Neural progenitor cell (in vitro differentiated cells): ENCODE results near the gene AHRR.

Source experiments
- EZH2 ChIP-seq: fragments of 200-600 bp; sonication (generic); IDR thresholded peaks from 2 replicates; pipeline ENCODE4 v1.6.1; 2017; ENCODE audit warnings: antibody characterized with exemption, mild to moderate bottlenecking, moderate library complexity
- EZH2phosphoT487 ChIP-seq: fragments of 200-600 bp; sonication (generic); IDR thresholded peaks from 2 replicates; pipeline ENCODE4 v1.6.1; 2017; ENCODE audit warnings: antibody characterized with exemption
- TF ChIP-seq, protein P1 (sequence below): fragments of 200-600 bp; sonication (generic); IDR thresholded peaks from 2 replicates; pipeline ENCODE4 v1.5.1; 2017; ENCODE audit warnings: antibody characterized with exemption, mild to moderate bottlenecking

DNA sequence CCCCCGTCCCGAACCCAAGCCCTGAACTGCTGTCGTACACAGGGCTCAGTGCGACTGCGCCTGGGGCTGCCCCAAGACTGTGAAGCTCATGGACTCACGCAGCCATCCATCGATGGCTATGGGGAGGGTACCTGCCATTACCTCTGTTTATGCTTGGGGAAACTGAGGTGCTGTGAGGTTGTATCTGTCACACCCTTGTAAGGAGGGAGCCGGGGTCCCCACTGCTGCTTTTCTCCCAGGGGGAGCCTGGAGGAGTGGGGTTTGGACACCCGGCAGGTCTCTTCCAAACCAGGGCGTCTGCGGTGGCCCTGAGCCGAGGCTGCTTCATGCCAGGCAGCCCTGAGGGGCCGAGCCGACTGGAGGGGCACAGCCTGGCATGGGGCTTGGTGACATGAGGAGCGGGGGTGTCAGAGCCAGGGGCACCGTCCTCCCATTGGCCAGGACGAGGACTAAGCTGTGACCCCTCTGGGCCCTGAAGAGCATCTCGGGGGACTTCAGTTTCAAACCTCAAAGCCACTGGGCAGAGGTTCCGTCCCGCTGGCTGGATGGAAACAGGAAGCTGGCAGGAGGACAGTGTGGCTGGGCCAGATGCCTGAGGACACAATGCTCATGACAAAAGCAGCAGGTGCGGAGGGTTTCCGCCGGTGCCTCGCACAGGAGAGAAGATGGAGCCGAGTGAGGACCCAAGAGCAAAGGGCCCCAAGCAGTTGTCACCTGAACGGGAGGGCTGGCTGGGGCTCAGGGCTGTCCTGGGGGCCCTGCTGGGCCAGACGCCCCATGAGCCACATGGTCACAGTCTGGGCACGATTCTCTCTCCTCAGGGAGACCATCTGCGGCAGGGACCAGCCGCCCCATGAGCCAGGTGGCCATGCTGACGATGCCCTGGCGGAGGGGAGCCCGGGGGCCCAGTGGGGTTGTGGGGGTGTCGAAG is 67.0 kb downstream of the AHRR start:
- TF ChIP-seq, protein P1, sequence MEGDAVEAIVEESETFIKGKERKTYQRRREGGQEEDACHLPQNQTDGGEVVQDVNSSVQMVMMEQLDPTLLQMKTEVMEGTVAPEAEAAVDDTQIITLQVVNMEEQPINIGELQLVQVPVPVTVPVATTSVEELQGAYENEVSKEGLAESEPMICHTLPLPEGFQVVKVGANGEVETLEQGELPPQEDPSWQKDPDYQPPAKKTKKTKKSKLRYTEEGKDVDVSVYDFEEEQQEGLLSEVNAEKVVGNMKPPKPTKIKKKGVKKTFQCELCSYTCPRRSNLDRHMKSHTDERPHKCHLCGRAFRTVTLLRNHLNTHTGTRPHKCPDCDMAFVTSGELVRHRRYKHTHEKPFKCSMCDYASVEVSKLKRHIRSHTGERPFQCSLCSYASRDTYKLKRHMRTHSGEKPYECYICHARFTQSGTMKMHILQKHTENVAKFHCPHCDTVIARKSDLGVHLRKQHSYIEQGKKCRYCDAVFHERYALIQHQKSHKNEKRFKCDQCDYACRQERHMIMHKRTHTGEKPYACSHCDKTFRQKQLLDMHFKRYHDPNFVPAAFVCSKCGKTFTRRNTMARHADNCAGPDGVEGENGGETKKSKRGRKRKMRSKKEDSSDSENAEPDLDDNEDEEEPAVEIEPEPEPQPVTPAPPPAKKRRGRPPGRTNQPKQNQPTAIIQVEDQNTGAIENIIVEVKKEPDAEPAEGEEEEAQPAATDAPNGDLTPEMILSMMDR, result no peak
- TF ChIP-seq EZH2, result no peak
- TF ChIP-seq EZH2phosphoT487, result no peak
